Keratinocyte (primary cell): ENCODE data around the gene PMVK. TPM values are rescaled to one million over a fixed set of nuclear protein-coding genes. Genes with fewer than 3 reads are reported as not detected.

Experiments
- DNase-seq: peaks from one replicate; pipeline ENCODE4 v3.0.0-alpha.2; 2011; ENCODE audit warnings: low read depth, missing footprints, low spot score
- FAIRE-seq: peaks from 2 replicates; lab custom pipeline; 2011; peaks lifted over from hg19 to GRCh38; lab: Jason Lieb, UNC
- H2AFZ ChIP-seq: 2 replicates; pipeline ENCODE4 v1.6.0; 2012; ENCODE audit warnings: low read length, control low read depth, inconsistent platforms; ENCODE audit not compliant: control insufficient read depth
- H3K27ac ChIP-seq: 2 replicates; pipeline ENCODE4 v1.5.1; 2011; ENCODE audit warnings: low read length; ENCODE audit not compliant: control insufficient read depth, insufficient read depth
- H3K27me3 ChIP-seq: 3 replicates; pipeline ENCODE4 v1.6.0; 2011; ENCODE audit warnings: low read length; ENCODE audit not compliant: control insufficient read depth, insufficient read depth; ENCODE audit errors: extremely low read depth
- H3K36me3 ChIP-seq, 2 experiments: 2 replicates in 1 of 2; 3 replicates in 1 of 2; pipeline ENCODE4 v1.5.1; 2011; ENCODE audit warnings: low read length in 2 of 2, mild to moderate bottlenecking in 1 of 2; ENCODE audit not compliant: control insufficient read depth in 2 of 2, insufficient read depth in 2 of 2; ENCODE audit errors: extremely low read depth in 1 of 2
- H3K4me1 ChIP-seq: 3 replicates; pipeline ENCODE4 v1.5.1; 2011; ENCODE audit warnings: low read length; ENCODE audit not compliant: control insufficient read depth, insufficient read depth; ENCODE audit errors: extremely low read depth
- H3K4me2 ChIP-seq: 3 replicates; pipeline ENCODE4 v1.6.0; 2011; ENCODE audit warnings: low read depth, low read length; ENCODE audit not compliant: control insufficient read depth, insufficient read depth; ENCODE audit errors: extremely low read depth
- H3K4me3 ChIP-seq, 3 experiments: fragments of 200-600 bp in 1 of 3; sonication (generic) in 1 of 3; 2 replicates in 2 of 3; 3 replicates in 1 of 3; pipeline ENCODE4 v1.5.1; 2011 to 2016; ENCODE audit warnings: low read length in 3 of 3, mild to moderate bottlenecking in 3 of 3, control low read depth in 2 of 3, inconsistent platforms in 1 of 3, low read depth in 1 of 3, mixed read lengths in 1 of 3, mixed run types in 1 of 3, moderate library complexity in 1 of 3; ENCODE audit not compliant: control insufficient read depth in 2 of 3, insufficient read depth in 2 of 3; ENCODE audit errors: extremely low read depth in 1 of 3
- H3K79me2 ChIP-seq: 2 replicates; pipeline ENCODE4 v1.6.0; 2012; ENCODE audit warnings: low read length; ENCODE audit not compliant: control insufficient read depth, insufficient read depth
- H3K9ac ChIP-seq: 3 replicates; pipeline ENCODE4 v1.6.0; 2011; ENCODE audit warnings: low read length; ENCODE audit not compliant: control insufficient read depth, insufficient read depth; ENCODE audit errors: extremely low read depth
- H3K9me1 ChIP-seq: 3 replicates; pipeline ENCODE4 v1.6.0; 2011; ENCODE audit warnings: low read length; ENCODE audit not compliant: control insufficient read depth, insufficient read depth; ENCODE audit errors: extremely low read depth
- H3K9me3 ChIP-seq: 2 replicates; pipeline ENCODE4 v1.5.1; 2012; ENCODE audit warnings: low read depth, low read length; ENCODE audit not compliant: control insufficient read depth
- H4K20me1 ChIP-seq: 3 replicates; pipeline ENCODE4 v1.6.0; 2011; ENCODE audit warnings: low read length; ENCODE audit not compliant: control insufficient read depth, insufficient read depth; ENCODE audit errors: extremely low read depth
- EZH2 ChIP-seq: IDR thresholded peaks from one replicate; pipeline ENCODE4 v1.6.1; 2012; ENCODE audit warnings: inconsistent platforms, mild to moderate bottlenecking, low read length, moderate library complexity
- dilution Hi-C: fragments of 300-500 bp; cut with MboI; formaldehyde crosslinking; loops from one replicate; pipeline ENCODE4 v1.7.0; 2020; ENCODE audit warnings: low sequenced_read_pairs; ENCODE audit not compliant: extremely low pct_ligation_motif_present
- polyA plus RNA-seq, 5 experiments: library from polyadenylated mRNA; depleted of rRNA in 3 of 5; stranded (reverse) in 3 of 5; stranded (forward) in 1 of 5; unstranded in 1 of 5; fragments of >200 nt; gene quantifications; 1 replicate in 1 of 5; 2 replicates in 3 of 5; 3 replicates in 1 of 5; pipeline versions ENCODE4 v1.2.1 to v1.2.3, GENCODE V29; 2011 to 2012; ENCODE audit warnings: missing spikeins in 2 of 5, low read depth in 1 of 5, low replicate concordance in 1 of 5
- TF ChIP-seq, protein P1 (sequence below), 3 experiments: IDR thresholded peaks in 1 of 3; conservative IDR thresholded peaks in 1 of 3; optimal IDR thresholded peaks in 1 of 3; 2 replicates in 2 of 3; 3 replicates in 1 of 3; pipeline versions ENCODE3 to v1.5.1; 2011; ENCODE audit warnings: low read length in 3 of 3, mild to moderate bottlenecking in 3 of 3, moderate library complexity in 2 of 3, control low read depth in 1 of 3, inconsistent platforms in 1 of 3; ENCODE audit not compliant: insufficient read depth in 2 of 3; ENCODE audit errors: extremely low read depth in 1 of 3

The PMVK gene
- polyA plus RNA-seq, 1 donor (not counting 4 experiments of a cell fraction or from before 2014, with no cell fraction given) = 25.1 TPM

DNA sequence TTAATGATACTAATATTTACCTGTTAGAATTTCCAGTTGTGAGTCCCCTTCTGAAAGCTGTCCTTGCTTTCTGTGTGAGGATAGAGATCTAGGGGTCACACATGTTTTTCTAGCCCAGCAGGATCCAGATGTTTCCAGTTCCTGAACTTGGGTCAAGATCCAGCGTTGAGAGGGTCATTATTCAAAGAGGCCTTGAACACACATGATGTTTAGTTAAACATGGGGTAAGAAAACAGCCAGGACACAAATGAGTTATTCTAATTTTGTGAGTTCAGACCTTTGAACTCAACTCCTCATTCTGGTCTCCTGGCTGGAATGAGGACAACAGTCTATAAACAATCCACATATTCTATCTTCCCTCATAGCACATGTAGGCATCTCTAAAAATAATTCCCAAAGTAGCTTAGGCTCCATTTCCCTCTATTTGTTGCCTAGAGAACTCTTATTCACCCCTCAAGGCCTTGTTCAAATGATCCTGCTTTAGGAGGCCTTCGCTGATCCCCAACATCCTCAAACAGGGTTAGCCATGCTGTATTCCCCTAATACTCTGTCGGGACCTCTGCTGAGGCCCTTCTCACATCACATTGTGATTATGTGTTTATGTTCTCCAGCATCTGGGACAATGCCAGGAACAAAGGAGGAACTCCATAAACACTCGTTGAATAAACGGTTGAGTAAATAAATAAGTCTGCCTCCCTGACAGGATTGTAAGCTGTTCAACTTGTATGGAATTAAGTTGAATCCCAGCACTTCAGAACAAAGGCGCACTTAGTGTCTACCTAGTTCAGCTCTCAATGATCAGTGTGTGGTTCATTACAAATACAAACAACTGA lies 51.4 kb downstream of the PMVK start:
- H3K36me3 ChIP-seq = no peaks in the 10 kb centered on the region
- no peaks in the 10 kb centered on the region for H3K9me1 ChIP-seq
- dilution Hi-C loops = no loop called here
- no peaks in the 10 kb centered on the region for H3K9me3 ChIP-seq
- no peak overlapping the region for H3K9ac ChIP-seq
- no peaks in the 10 kb centered on the region for H3K79me2 ChIP-seq
- no peak overlapping the region for H2AFZ ChIP-seq
- no peaks in the 10 kb centered on the region for H3K4me1 ChIP-seq
- FAIRE-seq (no peak), DNase-seq (no peak)
- H3K27ac ChIP-seq = no peak overlapping the region
- TF ChIP-seq, protein P1, sequence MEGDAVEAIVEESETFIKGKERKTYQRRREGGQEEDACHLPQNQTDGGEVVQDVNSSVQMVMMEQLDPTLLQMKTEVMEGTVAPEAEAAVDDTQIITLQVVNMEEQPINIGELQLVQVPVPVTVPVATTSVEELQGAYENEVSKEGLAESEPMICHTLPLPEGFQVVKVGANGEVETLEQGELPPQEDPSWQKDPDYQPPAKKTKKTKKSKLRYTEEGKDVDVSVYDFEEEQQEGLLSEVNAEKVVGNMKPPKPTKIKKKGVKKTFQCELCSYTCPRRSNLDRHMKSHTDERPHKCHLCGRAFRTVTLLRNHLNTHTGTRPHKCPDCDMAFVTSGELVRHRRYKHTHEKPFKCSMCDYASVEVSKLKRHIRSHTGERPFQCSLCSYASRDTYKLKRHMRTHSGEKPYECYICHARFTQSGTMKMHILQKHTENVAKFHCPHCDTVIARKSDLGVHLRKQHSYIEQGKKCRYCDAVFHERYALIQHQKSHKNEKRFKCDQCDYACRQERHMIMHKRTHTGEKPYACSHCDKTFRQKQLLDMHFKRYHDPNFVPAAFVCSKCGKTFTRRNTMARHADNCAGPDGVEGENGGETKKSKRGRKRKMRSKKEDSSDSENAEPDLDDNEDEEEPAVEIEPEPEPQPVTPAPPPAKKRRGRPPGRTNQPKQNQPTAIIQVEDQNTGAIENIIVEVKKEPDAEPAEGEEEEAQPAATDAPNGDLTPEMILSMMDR (optimal IDR thresholded peaks at IDR 0.05 in 1 of 3, IDR thresholded peaks at IDR 0.05 in 1 of 3, conservative IDR thresholded peaks at IDR 0.05 in 1 of 3; ENCODE audit: extremely low read depth in 1 of 3, insufficient read depth in 2 of 3, low read length in 3 of 3) = no peak
- no peak for TF ChIP-seq EZH2
- H4K20me1 ChIP-seq = no peaks in the 10 kb centered on the region
- peaks cover 9% of the 10 kb centered on the region for H3K27me3 ChIP-seq
- no peak overlapping the region for H3K4me2 ChIP-seq
- H3K4me3 ChIP-seq = no peak overlapping the region

DNA sequence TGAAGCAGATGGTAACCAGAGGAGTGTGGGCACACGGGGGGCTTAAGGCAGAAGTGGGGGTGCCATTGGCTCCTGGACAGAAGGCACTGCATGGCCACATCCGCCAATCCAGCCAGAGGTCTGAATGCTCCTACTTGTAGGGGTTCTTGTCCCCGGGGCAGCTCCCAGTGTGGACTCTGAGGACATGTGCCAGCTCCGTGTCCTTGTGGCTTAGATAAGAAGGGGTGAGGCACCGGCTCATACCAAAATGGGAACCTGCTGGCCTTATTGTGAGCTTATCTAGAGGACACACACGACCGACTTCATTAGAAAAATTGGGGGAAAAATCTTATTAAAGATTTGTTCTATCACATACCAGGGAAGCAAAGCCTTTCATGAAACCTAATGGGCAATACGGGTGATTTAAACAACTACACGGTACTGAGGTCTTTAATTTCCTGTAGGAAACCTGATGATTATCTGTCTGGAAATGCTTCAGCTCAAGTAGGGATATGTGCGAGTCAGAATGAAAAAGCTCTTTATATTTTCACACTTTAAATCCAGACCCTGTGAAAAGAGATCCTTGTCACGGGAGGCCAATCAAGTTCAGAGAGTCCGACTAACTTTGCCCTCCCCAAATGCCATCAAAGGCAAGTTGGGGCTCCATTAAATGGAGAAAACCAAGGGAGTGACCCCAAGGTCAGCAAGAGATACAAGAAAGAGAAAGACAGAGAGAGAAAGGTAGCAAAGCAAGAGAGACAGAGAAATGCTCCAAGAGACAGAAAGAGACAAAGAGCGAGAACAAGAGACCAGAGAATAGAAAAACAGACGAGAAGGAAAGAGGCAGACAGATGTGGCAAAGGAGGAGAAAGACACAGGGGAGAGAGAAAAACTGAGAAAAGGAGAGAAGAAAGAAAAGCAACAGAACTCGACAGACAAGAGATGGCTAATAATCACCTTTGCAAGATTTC lies 52.3 kb downstream of the PMVK start:
- no peak overlapping the region for H3K4me2 ChIP-seq
- H3K9me3 ChIP-seq = no peaks in the 10 kb centered on the region
- no peak overlapping the region for H3K27ac ChIP-seq
- H3K27me3 ChIP-seq = peaks cover 9% of the 10 kb centered on the region
- no peak overlapping the region for H3K4me3 ChIP-seq
- dilution Hi-C loops = no loop called here
- DNase-seq (no peak), FAIRE-seq (no peak)
- no peaks in the 10 kb centered on the region for H4K20me1 ChIP-seq
- no peaks in the 10 kb centered on the region for H3K79me2 ChIP-seq
- no peaks in the 10 kb centered on the region for H3K36me3 ChIP-seq
- TF ChIP-seq, protein P1 (optimal IDR thresholded peaks at IDR 0.05 in 1 of 3, IDR thresholded peaks at IDR 0.05 in 1 of 3, conservative IDR thresholded peaks at IDR 0.05 in 1 of 3; ENCODE audit: extremely low read depth in 1 of 3, insufficient read depth in 2 of 3, low read length in 3 of 3) = no peak
- TF ChIP-seq EZH2 = no peak
- no peaks in the 10 kb centered on the region for H3K4me1 ChIP-seq
- H3K9ac ChIP-seq = no peak overlapping the region
- H2AFZ ChIP-seq = no peak overlapping the region
- no peaks in the 10 kb centered on the region for H3K9me1 ChIP-seq
